ENCODE data around the gene ATG16L2. TPM values are rescaled to one million over a fixed set of nuclear protein-coding genes. Genes with fewer than 3 reads are reported as not detected.

The ATG16L2 gene
- total RNA-seq, 1 experiment from 2014 or later, result 16.2 TPM

- no peaks in the 10 kb centered on the region for H3K9me2 ChIP-seq (replicated peaks; ENCODE audit: low read length)
- TF ChIP-seq EZH2 (IDR thresholded peaks at IDR 0.05; ENCODE audit: low read length, unreplicated experiment), result no peak
- TF ChIP-seq, protein P1, sequence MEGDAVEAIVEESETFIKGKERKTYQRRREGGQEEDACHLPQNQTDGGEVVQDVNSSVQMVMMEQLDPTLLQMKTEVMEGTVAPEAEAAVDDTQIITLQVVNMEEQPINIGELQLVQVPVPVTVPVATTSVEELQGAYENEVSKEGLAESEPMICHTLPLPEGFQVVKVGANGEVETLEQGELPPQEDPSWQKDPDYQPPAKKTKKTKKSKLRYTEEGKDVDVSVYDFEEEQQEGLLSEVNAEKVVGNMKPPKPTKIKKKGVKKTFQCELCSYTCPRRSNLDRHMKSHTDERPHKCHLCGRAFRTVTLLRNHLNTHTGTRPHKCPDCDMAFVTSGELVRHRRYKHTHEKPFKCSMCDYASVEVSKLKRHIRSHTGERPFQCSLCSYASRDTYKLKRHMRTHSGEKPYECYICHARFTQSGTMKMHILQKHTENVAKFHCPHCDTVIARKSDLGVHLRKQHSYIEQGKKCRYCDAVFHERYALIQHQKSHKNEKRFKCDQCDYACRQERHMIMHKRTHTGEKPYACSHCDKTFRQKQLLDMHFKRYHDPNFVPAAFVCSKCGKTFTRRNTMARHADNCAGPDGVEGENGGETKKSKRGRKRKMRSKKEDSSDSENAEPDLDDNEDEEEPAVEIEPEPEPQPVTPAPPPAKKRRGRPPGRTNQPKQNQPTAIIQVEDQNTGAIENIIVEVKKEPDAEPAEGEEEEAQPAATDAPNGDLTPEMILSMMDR (conservative IDR thresholded peaks at IDR 0.05; ENCODE audit: low read depth, low read length), result no peak
- ATAC-seq (no peak), DNase-seq (no peak)
- intact Hi-C loops (cut with micrococcal nuclease), result no loop called here
- H4K20me1 ChIP-seq (ENCODE audit: low read length), result no peaks in the 10 kb centered on the region
- H3K4me3 ChIP-seq (ENCODE audit: low read length), result no peak overlapping the region
- H3F3A ChIP-seq (ENCODE audit: low read length, unreplicated experiment), result no peaks in the 10 kb centered on the region
- H3K36me3 ChIP-seq (ENCODE audit: low read depth, low read length), result 0 out of 2 replicates have a peak, but pooled peaks cover 7% of the 10 kb centered on the region
- no peak overlapping the region for H3K4me2 ChIP-seq (ENCODE audit: low read length)
- no peaks in the 10 kb centered on the region for H3K9me3 ChIP-seq (ENCODE audit: low read length)
- no peak overlapping the region for H3K27ac ChIP-seq (ENCODE audit: low read length)
- no TSS peak for BruUV-seq (replicated peaks)
- H3K27me3 ChIP-seq (ENCODE audit: low read length), result no peaks in the 10 kb centered on the region
- POLR2A ChIA-PET (ENCODE audit: unreplicated experiment), result no interaction called here
- CTCF ChIA-PET, result interaction anchor here (1.0 kb wide), 1 partner anchor 108 kb away, joined by 3 read pairs; no protein-coding TSS in a partner anchor
- no peaks in the 10 kb centered on the region for H3K4me1 ChIP-seq (ENCODE audit: insufficient read depth, low read length)
- no peak overlapping the region for H3K9ac ChIP-seq (ENCODE audit: low read length)
- no peak overlapping the region for H2AFZ ChIP-seq (ENCODE audit: low read length)
- H3K79me2 ChIP-seq (ENCODE audit: low read length), result no peaks in the 10 kb centered on the region
Measured at GRCh38 chr11:72833083-72833733, 19.0 kb downstream of the ATG16L2 start.

DNA sequence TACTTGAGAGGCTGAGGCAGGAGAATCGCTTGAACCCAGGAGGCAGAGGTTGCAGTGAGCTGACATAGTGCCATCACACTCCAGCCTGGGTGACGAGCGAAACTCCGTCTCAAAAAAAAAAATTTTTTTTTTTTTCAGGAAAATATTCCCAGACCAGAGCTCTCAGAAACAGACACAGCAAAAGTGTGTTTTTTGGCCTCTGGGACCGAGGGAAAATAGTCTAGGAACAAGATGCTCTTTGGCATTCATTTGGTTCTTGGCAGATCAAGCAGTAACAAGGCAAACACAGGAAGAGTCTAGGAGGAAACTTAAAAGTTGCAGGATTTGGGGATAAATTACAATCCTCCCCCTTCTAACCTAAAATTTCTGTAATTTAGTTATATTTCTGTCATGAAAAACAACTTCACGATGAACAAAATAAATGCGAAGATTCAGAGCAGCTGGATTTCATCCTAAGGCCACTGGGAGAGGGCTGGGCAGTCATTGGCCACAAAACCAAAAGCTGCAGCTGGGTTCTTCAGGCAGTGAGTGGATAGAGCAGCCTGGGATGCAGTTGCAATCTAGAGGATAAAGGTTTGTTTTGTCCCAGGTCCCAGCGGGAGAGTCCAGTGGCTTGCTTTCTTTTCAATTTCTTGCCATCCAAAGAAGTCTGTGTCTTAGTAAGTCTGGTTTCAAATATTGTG, 19.7 kb downstream of the ATG16L2 start:
- ATAC-seq, result no peak
- POLR2A ChIA-PET (ENCODE audit: unreplicated experiment), result no interaction called here
- Histone ChIP-seq H3K4me1 (ENCODE audit: insufficient read depth, low read length) (no peaks in the 10 kb centered on the region), H3K9ac (ENCODE audit: low read length) (no peak overlapping the region), H3K9me3 (ENCODE audit: low read length) (no peaks in the 10 kb centered on the region), H3K36me3 (ENCODE audit: low read depth, low read length) (0 out of 2 replicates have a peak, but pooled peaks cover 9% of the 10 kb centered on the region), H4K20me1 (ENCODE audit: low read length) (no peaks in the 10 kb centered on the region), H3K4me2 (ENCODE audit: low read length) (no peak overlapping the region), H3F3A (ENCODE audit: low read length, unreplicated experiment) (no peaks in the 10 kb centered on the region), H3K79me2 (ENCODE audit: low read length) (no peaks in the 10 kb centered on the region), H3K4me3 (ENCODE audit: low read length) (no peak overlapping the region), H3K27ac (ENCODE audit: low read length) (no peak overlapping the region), H2AFZ (ENCODE audit: low read length) (no peak overlapping the region), H3K9me2 (replicated peaks; ENCODE audit: low read length) (no peaks in the 10 kb centered on the region), H3K27me3 (ENCODE audit: low read length) (no peaks in the 10 kb centered on the region)
- TF ChIP-seq EZH2phosphoT487 (IDR thresholded peaks at IDR 0.05; ENCODE audit: borderline replicate concordance, low read length), result no peak
- TF ChIP-seq, protein P1 (conservative IDR thresholded peaks at IDR 0.05; ENCODE audit: low read depth, low read length), result no peak
- no peak for TF ChIP-seq EZH2 (IDR thresholded peaks at IDR 0.05; ENCODE audit: low read length, unreplicated experiment)
- BruUV-seq (replicated peaks), result no TSS peak
- intact Hi-C loops (cut with micrococcal nuclease), result no loop called here
- no peak for DNase-seq
- CTCF ChIA-PET, result no interaction called here

DNA sequence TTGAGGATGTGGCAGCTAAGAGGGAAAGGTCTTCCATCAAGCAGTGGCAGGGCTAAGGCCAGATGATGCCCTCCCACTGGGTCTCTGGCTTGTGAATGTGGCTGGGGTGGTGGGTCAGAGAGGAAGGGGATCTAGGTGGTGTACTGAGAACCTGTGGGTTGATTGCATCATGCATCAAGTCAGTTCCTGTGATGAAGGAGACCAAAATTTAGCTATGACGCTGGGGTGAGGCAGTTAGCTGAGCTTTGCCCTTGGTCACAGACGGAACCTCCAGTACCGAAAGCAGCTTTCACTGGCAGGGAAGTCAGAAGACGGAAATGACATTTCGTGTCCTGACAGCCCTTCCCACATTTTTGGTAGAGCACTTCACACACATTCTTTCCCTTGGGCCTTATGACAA, 20.7 kb downstream of the ATG16L2 start:
- H2AFZ ChIP-seq (ENCODE audit: low read length), result no peak overlapping the region
- no peak overlapping the region for H3K4me2 ChIP-seq (ENCODE audit: low read length)
- no peaks in the 10 kb centered on the region for H3K79me2 ChIP-seq (ENCODE audit: low read length)
- H3K9ac ChIP-seq (ENCODE audit: low read length), result no peak overlapping the region
- intact Hi-C loops (cut with micrococcal nuclease), result no loop called here
- TF ChIP-seq EZH2phosphoT487 (IDR thresholded peaks at IDR 0.05; ENCODE audit: borderline replicate concordance, low read length), result no peak
- TF ChIP-seq, protein P1 (conservative IDR thresholded peaks at IDR 0.05; ENCODE audit: low read depth, low read length), result no peak
- CTCF ChIA-PET, result no interaction called here
- BruUV-seq (replicated peaks), result no TSS peak
- H3K27me3 ChIP-seq (ENCODE audit: low read length), result no peaks in the 10 kb centered on the region
- ATAC-seq, result no peak
- H3F3A ChIP-seq (ENCODE audit: low read length, unreplicated experiment), result no peaks in the 10 kb centered on the region
- no peak overlapping the region for H3K4me3 ChIP-seq (ENCODE audit: low read length)
- no peaks in the 10 kb centered on the region for H3K9me3 ChIP-seq (ENCODE audit: low read length)
- POLR2A ChIA-PET (ENCODE audit: unreplicated experiment), result no interaction called here
- no peak for DNase-seq
- H3K36me3 ChIP-seq (ENCODE audit: low read depth, low read length), result 0 out of 2 replicates have a peak, but pooled peaks cover 9% of the 10 kb centered on the region
- H3K4me1 ChIP-seq (ENCODE audit: insufficient read depth, low read length), result no peaks in the 10 kb centered on the region
- H3K27ac ChIP-seq (ENCODE audit: low read length), result no peak overlapping the region
- H4K20me1 ChIP-seq (ENCODE audit: low read length), result no peaks in the 10 kb centered on the region
- no peaks in the 10 kb centered on the region for H3K9me2 ChIP-seq (replicated peaks; ENCODE audit: low read length)
